Tongue (tissue), 2 donors: Measurements from ENCODE around the gene DUSP8. TPM values are rescaled to one million over a fixed set of nuclear protein-coding genes. Genes with fewer than 3 reads are reported as not detected.

Experiments
- DNase-seq: peaks from one replicate; pipeline ENCODE4 v3.0.0-alpha.2; 2015
- total RNA-seq: library from RNA; depleted of rRNA; stranded (reverse); fragments of >200 nt; gene quantifications from one replicate; pipeline ENCODE4 v1.2.3, GENCODE V29; 2014

The DUSP8 gene
- total RNA-seq, 1 donor from 2014 or later: 4.5 TPM

DNA sequence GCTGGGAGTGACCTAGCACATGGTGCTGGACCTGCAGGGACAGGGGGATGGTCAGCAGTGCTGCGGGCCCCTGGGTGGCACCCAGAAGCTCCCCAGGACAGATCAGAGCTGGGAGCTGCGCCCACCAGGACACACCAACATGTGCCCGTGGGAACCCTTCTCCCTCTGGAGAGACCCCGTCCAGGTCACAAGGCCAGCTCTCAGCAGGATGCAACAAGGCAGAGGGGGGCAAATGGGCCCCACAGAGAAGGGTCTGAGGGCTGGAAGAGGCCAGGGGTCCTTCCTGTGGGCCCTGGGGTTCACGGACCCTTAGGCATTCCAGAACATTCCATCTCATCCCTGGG, 6.2 kb downstream of the DUSP8 start:
- DNase-seq: no peak

DNA sequence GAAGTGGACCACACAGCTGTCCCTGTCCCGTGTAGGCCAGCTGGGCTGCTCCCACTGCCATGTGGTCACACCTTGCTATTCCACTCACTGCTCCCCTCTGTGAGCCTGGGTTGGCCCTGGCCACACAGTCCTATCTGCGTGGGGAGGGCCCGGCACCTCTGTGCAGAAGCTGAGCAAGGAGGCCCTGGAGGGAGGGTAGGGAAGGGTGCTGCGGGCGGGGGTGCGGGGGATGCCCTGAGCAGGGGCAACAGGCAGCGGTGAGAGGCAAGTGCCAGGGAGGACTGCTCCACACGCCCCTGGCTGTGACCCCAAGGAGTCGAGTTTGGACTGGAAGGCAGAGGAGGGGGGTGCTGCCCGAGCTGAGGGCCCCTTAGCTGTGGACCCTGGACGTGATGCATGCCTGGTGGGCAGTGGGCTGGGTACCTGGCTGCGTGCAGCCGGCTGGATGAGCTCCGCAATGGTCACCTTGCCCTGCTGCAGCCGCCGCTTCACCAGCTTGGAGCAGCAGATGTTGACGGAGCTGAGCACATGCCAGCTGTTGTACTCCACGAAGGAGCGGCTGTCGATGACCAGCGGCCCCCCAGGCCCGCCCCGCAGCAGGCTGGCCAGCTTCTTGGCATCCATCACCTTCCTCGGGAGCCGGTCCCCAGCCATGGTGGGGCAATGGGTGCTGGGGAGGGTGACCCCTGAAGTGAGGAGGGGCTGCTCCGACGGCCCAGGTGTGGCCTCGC, 6.7 kb downstream of the DUSP8 start:
- DNase-seq: no peak

DNA sequence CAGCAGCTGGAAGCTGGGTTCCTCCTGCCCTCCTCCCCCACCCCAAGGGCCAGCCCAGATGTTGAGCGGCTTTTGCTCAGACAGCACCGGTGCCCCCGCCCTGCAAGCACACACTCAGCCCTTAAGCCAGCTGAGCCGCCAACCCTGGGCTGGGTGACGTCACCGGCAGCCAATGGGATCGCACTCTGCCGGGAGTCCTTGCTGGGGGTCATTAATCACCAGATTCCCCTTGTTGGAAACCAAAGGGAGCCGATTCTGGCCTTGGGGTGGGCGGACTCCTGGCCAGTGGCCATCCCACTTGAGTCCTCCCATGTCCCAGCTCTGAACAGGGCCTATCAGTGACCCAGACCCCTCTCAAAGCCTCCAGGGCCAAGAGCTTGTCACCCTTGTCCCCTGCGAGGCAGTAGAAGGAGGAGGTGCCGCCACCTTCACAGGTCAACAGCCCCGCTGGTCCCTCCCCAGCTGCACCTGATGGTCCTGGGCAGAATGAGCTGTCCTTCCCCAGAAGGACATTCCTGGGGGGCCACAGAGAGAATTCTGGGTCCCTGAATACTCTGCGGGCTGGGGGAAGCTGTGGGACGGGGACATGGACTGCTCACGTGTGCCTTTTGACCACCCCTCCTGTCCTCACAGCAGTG, 7.4 kb downstream of the DUSP8 start:
- peak; percentile 82 for DNase-seq

DNA sequence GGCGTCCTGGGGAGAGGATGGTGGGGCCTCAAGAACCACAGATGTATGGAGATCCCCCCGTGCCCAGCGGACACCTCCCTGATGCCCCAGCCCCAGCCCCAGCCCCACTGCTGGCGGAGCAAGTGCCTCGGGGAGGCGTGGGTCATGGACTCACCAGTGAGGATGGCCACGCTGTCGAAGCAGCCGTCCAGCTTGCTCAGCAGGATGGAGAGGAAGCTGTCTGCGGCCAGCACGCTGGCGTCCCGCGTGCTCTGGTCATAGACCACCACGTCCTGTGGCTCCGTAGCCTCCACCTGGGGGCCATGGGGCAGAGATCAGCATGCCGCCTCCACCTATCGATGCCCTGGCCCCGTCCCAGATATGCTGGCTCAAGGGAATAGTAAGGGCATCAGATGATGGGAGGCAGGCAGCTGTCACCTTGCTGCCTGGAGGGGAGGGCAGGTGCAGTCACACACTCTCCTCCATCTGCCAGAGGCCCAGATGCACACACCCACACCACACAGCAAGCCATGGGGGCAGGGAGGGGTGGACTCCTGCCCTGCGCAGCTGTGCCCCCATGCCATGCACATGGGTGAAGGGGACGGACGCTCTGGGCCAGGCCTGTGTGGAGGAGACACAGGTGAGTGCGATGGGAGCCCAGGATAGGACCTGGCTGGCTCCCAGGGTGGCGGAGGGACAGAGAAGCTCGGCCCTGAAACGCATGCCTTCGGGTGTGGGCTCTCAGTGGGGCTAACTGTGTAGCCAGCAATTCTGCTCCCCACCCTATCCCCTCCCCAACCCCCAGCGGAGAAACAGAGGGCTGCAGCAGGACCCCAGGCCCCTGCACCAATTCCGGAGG, 8.2 kb downstream of the DUSP8 start:
- peak; percentile 14 for DNase-seq

DNA sequence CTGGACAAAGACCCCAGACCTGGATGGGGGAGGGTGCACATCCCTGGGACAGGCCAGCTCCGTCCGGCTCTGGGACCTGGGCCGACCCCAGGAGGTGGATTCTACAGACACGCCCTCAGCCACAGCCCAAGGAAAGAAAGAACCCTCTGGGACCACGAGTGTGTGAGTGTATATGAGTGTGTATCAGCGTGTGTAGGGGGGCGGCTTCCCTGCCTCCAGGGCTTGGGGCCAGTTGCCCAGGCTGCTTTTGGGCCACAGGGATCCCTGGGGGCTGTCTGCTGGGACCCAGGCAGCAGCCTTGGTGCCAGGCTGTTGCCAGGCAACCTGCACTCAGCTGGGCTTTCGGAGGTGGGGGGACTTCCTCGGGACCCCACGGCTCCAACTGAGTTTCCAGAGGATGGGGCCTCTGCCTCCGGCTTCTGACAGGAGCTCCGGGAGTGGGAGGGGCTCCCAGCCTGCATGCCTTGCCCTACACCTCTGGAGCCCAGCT, 8.9 kb downstream of the DUSP8 start:
- DNase-seq: no peak

DNA sequence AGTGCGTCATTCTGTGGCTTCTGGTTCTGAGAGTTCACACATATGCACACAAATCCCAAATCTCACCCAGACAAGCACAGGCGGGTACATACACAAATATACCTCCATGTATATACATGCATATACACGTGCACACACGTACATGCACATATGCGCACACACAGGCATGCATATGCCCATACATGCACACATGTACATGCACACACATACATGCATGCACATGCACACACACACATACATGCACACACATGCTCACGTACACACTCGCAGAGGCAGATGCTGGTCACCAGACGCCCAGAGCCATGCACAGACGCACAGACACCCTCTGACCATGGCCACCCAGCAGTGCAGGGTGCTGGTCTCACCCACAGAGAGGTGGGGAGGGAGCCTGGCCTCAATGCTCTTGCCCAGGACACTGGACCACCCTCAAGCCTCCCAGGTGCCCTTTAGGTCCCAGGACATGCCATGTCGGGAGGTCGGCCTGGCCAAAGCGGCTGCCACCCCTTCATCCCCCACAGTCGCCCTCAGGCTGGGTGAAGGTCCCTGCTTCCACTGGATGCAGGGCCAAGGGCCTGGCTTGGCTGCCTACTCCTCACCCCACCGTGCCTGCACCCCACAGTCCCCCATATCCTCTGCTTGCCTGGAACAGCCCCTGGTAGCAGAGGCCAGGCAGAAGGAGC, 9.5 kb downstream of the DUSP8 start:
- DNase-seq: no peak

DNA sequence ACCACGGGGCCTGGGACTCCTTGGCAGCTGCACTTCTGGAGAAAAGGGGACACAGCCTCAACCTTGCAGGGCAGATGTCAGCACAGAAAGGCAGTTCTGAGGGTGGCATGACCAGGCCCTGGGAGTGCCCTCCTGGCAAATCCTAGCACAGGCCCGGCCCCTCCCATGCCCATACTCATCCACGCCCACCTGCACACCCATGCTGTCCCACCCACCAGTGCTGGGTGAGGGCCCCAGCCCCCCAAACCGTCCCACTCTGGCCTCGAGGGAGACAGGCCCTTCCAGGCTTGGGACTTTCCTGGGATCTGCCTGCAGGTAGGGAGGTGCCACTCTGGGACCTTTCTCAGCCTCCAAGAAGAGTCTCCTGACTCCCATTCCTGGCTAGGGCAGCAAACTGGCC, 10.1 kb downstream of the DUSP8 start:
- DNase-seq: no peak

DNA sequence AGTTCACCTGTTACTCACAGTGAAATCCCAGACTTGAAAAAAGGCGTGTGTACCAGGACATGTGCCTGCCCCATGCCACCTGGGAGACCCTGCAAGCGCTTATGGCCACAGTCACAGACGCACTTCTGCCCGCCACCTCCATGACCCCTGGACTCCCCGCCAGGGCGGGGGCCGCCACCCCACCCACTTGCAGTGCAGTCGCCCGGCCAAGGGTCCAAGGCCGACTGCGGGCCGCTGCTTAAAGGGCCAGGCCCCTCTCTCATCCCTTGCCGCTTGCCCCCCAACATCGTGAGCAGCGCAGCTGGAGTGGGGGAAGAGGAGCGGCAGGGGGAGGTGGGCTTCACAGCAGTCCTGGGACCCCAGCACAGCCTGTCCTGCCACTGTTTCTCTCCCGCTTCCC, 10.8 kb downstream of the DUSP8 start:
- no peak for DNase-seq

DNA sequence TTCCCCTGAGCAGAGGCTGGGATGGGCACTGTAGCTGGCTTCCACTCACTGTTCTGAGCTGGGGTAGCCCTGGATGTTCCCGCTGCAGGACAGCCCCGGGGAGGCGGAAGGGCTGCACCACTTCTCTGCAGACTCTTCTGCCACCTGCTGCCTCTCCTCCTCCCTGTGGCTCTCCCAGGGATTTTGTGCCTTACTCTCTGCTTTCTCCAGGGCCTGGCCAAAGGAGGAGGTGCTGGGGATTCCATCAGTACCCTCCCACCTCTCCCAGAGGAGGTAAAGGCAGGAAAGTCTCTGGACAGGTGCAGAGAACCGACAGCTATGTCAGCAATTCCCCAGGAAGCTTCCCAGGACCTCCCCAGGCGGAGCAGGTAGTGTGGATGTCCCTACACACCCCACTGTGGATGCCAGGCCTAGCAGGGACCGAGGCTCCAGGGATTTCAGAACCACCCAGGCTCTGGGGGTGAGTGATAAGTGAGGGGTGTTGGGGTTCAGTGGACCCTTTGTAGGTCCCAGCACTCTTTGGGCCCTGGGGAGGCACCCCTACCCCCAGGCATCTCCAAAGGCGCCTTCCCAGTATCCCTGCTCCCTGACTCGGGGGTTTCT, 11.3 kb downstream of the DUSP8 start:
- DNase-seq: no peak

DNA sequence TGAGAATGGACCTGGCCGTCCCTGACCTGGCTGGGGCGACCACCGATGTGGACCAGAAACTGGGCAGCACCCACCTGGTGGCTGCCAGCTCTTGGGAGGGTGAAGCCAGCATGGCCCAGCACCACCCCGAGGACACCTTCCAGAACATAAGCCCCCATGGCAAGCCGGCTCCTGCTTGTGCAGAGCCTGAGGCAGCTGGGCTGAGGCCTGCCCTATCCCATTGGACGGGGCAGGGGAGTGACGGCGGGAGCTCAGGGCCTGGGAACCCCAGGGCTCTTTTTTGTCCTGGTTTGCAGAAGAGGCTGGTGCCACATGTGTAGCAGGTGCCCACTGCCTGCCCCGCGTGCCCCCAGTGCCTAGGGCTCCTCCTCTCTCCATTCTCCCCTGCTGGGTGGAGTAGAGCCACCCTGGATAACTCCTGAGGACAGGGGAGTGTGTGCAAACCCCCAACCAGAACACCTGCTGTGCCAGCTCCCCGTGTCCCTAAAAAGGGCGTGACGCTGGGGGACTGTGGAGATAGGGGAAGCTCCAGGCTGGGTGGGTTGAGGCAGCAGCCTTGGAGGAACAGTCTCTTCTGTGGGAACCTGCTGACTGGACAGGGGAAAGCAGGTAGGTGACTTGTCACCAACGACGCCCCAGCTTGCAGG, 11.9 kb downstream of the DUSP8 start:
- DNase-seq: no peak

DNA sequence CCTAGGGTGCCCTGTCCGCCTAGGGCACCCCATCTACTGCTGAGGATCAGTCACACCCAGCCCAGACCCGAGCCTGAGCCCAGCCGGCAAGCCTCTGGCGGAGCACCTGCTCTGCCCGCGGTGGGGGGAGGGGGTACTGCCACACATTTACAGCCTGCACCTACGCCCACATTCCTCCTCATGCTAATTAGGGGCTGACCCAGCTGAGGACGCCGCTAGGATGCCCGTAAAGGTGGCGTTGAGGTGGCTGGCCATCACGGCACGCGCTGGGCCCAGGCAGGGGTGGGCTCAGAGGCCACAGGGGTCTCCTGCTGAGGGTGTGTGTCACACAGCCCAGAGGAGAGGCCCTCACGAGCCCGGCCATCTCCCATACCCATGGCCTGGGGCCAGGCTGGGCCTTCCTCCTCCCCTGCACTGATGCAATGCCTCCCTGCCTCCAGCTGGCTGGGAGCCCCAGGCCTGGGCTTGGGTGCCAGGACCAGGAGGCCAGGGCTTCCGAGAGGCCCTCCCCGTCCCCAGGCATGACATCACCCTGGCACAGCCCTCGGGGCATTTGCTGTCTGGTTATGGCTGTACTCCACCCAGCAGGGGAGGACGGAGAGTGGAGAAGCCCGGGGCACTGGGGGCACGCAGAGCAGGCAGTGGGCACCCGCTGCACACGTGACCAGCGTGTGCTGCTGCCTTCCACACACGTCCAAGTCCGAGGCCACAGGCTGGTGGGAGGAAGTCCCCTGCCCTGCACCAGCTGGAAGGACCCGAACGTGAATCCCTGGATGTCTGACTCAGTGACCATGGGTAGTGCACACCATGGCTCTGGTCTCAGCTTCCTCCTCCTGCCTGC, 12.7 kb downstream of the DUSP8 start:
- peak; percentile 89 for DNase-seq

DNA sequence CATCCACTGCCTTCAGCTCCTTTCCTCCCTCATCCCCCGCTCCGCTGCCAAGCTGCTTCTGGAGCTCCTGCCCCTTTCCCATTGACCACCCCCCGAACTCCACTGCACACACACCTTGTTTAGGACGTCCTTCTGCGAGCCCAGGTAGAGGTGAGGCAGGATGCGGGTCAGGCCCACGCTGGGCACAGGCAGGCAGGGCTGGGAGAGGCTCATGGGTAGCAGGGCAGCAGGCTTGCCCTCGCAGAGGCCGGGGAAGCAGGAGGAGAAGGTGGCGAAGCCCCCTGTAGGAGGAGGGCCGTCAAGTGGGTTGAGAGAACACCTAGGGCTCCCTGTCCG, 13.3 kb downstream of the DUSP8 start:
- DNase-seq: no peak

DNA sequence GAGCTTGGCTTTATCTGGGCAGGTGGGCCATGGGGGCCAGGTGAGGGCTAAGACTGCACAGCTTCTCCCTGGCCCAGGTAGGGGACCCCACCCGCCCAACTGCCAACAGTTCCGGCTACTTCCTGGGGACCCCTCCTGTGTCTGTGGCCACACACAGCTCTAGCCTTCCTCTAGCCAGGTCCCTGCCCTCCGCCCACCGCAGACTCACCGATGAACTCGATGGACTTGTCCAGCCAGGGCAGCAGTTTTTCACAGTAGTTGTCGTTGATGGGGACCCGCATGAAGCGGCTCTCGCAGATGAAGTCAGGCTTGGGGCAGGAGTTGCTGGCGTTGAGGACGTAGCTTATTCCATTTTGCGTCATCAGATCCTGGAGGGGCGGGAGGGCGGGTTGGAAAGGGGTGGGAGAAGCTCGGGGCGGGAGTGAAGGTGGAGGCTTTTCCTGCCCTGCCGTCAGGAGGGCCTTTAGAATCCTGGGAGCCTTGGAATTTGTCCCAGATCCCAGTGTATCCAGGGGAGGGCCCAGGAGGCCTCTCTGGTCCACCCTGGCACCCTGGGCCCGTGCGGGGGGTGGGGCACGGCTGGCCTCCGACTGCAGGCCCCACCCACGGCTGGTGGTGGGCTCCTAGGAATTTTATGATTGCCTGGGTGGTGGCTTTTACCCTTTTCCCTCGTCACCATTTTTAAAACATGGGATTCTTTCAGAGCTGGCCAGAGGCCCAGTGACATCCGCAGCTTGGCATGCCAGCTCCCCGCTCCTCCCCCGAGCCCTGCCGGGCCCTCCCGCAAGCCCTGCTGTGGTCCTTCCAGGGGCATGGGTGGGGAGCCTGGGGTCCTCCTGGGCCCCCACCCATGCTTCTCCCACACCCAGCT, 13.9 kb downstream of the DUSP8 start:
- DNase-seq: peak; percentile 70

DNA sequence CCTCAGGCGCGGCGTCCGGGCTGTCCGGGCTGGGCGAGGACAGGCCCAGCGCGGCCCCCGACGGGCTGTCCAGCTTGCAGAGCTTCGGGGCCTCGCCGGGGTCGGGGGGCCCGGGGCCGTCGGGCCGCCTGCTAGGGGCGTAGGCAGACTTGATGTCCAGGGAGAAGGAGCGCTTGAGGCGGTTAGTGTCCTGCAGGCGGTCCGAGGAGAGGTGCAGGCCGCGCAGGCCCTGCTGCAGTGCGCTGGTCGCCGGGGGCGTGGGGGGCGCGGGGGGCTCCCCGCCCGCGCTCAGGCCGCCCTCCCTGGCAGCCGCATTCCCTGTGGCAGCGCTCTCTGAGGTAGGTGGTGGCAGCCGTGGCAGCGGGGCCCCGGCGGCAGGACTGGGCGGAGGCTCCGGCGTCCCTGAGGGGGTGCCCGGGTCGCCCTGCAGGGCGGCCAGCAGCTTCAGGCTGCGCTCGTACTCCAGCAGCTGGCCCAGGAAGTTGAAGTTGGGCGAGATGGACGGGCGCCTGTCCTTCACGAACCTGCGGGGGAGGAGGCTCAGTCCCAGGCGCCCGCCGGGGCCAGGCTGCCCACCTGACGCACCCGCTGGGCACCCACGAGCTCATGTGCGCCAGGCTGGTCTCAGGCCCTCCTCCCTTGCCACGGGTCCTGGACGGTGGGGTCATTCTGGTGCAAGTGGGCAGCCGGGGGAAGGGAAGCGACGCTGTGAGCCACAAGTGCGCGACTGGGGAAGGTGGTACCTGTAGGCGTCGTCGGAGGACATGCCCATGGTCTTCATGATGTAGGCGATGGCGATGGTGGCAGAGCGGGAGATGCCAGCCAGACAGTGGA, 14.8 kb downstream of the DUSP8 start:
- no peak for DNase-seq

DNA sequence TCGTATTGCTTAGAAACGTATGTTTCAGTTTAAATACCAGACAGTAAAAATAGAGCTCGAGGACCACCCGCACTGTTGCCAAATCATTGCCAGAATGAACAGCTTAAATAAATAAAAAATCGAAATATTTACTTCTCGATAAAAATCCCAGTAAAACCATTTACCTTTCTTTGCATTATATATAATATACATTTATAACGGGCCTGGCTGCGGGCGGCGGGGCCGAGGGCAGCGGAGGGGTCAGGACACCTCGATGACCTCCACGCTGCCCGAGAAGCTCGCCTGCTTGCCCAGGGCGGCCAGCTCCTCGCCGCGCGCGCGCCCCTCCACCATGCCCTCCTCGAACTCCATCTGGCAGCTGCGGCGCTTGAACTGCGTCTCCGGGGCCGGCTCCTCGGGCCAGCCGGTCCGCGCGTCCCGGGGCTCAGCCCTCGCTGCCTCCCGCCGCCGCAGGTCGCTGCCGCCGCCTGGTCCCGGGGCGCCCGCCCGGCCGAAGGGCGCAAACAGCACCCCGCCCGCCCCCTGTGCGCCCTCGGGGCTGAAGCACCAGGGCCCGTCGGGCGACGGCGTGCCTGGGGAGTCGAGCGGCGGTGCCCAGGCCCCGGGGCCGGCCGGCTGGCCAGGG, 15.7 kb downstream of the DUSP8 start:
- DNase-seq: no peak

DNA sequence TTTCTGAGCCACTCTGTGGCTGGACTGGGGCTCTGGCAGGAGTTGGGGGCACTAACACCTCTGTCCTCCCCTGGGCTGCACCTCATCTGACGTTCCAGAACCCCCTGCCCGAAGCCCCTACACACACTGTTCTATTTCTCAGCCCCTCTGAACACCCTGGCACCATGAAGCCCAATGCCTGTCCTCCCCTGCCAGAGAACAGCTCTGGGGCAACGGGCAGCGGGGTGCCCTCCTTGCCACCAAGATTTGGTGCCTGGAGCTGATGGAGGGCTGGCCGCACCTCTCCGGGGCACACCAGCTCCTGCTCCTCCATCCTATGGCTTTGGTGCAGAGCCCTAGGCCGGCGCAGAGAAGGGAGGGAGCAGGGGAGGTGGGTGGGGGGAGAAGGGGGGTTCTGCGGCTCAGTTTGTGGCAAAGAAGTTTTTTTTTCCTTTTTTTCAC, 16.3 kb downstream of the DUSP8 start:
- no peak for DNase-seq

DNA sequence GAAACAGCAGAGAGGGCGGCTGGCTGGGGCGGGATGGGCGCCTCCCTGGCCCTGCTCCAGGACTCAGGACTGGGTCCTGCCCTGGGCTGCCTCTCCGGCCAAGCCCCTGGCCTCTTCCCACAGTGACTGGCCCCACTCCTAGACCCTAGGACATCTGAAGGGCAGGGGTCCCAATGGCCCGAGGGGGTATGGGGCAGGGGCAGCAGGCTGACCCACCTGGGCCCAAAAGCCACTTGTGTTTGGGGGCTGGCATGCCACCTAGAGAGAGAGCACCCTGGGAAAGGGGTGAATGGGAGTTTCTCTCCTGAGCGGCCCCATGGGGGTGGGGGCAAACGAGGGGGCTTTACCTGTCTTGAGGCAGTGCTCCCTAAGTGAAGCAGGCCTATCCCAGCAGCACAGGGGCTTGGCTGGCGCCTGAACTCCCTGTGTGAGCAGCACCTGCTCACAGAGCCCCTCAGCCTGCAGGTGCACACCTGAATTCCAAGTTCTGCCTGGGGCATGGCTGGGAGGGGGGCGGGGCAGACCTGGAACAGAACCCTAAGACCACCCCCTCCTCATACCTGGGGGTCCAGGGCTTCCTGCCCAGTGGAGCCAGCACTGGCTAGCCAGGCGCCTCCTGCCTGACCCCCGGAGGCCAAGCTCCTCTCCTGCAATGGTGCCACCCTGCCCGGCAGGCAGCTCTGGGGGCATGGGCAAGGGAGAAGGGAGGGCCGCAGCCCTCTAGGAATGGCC, 16.9 kb downstream of the DUSP8 start:
- DNase-seq: no peak
